Upper lobe of right lung (tissue), 1 donor: Measurements from ENCODE around the gene EIF4E. TPM values are rescaled to one million over a fixed set of nuclear protein-coding genes. Genes with fewer than 3 reads are reported as not detected.

Experiments used
- ATAC-seq: fragments of 200-7000 bp; cut with Tn5 transposase; one replicate; pipeline ENCODE4 v1.9.1; 2020; ENCODE audit warnings: mild to moderate bottlenecking, moderate library complexity
- DNase-seq: peaks from one replicate; pipeline ENCODE4 v3.0.0-alpha.2; 2020
- H3K27ac ChIP-seq: fragments of 200-600 bp; one replicate; pipeline ENCODE4 v1.8.0; 2022
- H3K27me3 ChIP-seq: fragments of 200-600 bp; one replicate; pipeline ENCODE4 v1.8.0; 2022; ENCODE audit warnings: mild to moderate bottlenecking
- H3K36me3 ChIP-seq: fragments of 200-600 bp; one replicate; pipeline ENCODE4 v1.8.0; 2022
- H3K4me1 ChIP-seq: fragments of 200-600 bp; one replicate; pipeline ENCODE4 v1.8.0; 2022
- H3K4me3 ChIP-seq: fragments of 200-600 bp; one replicate; pipeline ENCODE4 v1.8.0; 2022; ENCODE audit warnings: mild to moderate bottlenecking
- H3K9me3 ChIP-seq: fragments of 200-600 bp; one replicate; pipeline ENCODE4 v1.8.0; 2022
- CTCF ChIP-seq: fragments of 200-600 bp; IDR thresholded peaks from one replicate; pipeline ENCODE4 v1.8.0; 2022; ENCODE audit warnings: antibody characterized with exemption
- intact Hi-C: fragments of 100-400 bp; cut with DNase I; formaldehyde crosslinking; loops from one replicate; pipeline ENCODE4 v1.11.0; 2022
- total RNA-seq: library from RNA; stranded (reverse); fragmentation: NEBNext Ultra II Directional; extraction: Animal tissue kit (Norgen Biotek cat#: 25700); gene quantifications from one replicate; pipeline ENCODE4 v1.2.1, GENCODE V29; 2021
- donor health status: DM: no; HTN: yes; CAD: no; lungs with severe emphysema.

Gene EIF4E
- total RNA-seq, 1 donor from 2014 or later: 58.6 TPM

DNA sequence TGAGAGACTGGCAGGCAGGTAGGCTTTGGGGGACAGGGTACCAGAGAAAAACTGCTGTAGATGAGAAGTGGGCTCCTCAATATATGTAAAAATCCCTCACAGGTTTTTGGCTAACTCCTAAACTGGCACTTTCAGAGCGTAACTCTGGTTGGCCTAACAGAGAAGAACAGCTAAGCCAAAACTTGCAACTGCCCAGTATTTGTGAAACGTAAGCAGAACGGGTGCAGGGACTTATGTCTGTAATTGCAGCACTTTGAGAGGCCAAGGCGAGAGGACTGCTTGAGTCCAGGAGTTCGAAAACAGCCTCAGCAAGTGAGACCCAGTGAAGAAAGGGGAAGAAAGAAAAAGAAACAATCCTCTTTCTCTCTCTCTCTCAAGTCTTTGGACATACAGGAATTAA is 25.0 kb downstream of the EIF4E start:
- no peak for TF ChIP-seq CTCF
- DNase-seq: no peak
- Histone ChIP-seq H3K27me3 (no peaks in the 10 kb centered on the region), H3K27ac (no peak overlapping the region), H3K36me3 (peaks cover 13% of the 10 kb centered on the region), H3K9me3 (no peaks in the 10 kb centered on the region), H3K4me3 (no peak overlapping the region), H3K4me1 (peaks cover 5% of the 10 kb centered on the region)
- ATAC-seq: no peak
- intact Hi-C loops: no loop called here

GRCh38 chr4:98903561-98903960 is 25.4 kb downstream of the EIF4E start:
- TF ChIP-seq CTCF: no peak
- peaks cover 13% of the 10 kb centered on the region for H3K36me3 ChIP-seq
- intact Hi-C loops: no loop called here
- no peaks in the 10 kb centered on the region for H3K9me3 ChIP-seq
- H3K27me3 ChIP-seq: no peaks in the 10 kb centered on the region
- ATAC-seq (no peak), DNase-seq (no peak)
- H3K27ac ChIP-seq: no peak overlapping the region
- no peak overlapping the region for H3K4me3 ChIP-seq
- H3K4me1 ChIP-seq: peaks cover 5% of the 10 kb centered on the region

DNA sequence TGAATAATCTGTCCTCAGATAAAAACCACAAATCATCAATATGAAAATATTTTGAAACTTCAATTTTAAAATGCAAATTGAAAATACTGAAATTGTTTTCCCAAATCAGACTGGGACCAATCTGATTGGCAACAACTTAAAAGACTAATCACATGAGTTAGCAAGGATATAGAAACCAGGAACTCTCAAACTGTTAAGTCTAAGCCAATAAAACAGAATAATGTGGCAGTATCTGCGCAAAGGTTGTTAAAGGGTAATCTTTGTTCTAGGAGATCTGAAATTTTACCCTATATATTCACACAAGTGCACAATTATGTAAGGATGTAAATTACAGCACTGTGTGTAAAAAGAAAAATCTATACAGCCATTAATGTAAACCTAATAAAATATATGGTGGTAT is 29.7 kb downstream of the EIF4E start:
- Histone ChIP-seq H3K27ac (no peak overlapping the region), H3K36me3 (peaks cover 30% of the 10 kb centered on the region), H3K4me1 (no peaks in the 10 kb centered on the region), H3K27me3 (no peaks in the 10 kb centered on the region), H3K4me3 (no peak overlapping the region), H3K9me3 (no peaks in the 10 kb centered on the region)
- TF ChIP-seq CTCF: no peak
- intact Hi-C loops: no loop called here
- DNase-seq (no peak), ATAC-seq (no peak)

- Histone ChIP-seq H3K27me3 (no peaks in the 10 kb centered on the region), H3K4me1 (no peaks in the 10 kb centered on the region), H3K4me3 (no peak overlapping the region), H3K9me3 (no peaks in the 10 kb centered on the region), H3K27ac (no peak overlapping the region), H3K36me3 (peaks cover 43% of the 10 kb centered on the region)
- no peak for ATAC-seq
- intact Hi-C loops: no loop called here
- TF ChIP-seq CTCF: no peak
- DNase-seq: no peak
Observed at GRCh38 chr4:98891478-98892337, 37.2 kb downstream of the EIF4E start.

DNA sequence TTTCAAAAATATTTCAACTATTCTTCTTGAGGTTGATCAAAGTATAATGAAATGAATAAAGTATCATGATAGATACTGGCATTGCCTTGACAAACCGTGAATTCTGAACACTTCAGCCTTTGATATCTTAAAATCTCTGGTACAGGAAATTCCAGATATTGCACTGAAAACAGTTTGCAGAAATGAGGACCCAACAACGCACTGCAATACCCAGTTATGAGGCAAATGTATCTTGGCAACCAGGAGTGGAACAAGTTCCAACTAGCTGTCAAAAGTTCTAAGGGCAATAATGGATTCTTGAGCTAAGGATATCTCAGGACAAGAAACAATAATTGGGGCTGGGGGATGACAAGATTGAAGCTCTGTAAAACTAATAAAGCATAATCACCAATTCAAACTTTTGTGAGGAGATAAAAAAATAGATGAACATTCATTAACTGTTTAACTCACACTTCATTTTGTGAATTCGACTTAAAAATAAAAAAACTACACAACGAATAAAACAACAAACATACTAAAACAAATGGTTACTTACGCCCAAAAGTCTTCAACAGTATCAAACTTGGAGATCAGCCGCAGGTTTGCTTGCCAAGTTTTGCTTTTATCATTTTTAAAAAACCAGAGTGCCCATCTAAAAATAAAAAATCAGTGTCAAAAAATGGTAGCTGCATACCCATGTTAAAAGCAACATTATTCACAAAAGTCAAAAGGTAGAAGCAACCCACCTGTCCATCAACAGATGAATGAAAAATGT is 38.1 kb downstream of the EIF4E start:
- peaks cover 51% of the 10 kb centered on the region for H3K36me3 ChIP-seq
- intact Hi-C loops: no loop called here
- no peak for DNase-seq
- H3K4me3 ChIP-seq: no peak overlapping the region
- H3K27ac ChIP-seq: no peak overlapping the region
- TF ChIP-seq CTCF: no peak
- no peak for ATAC-seq
- H3K27me3 ChIP-seq: no peaks in the 10 kb centered on the region
- no peaks in the 10 kb centered on the region for H3K4me1 ChIP-seq
- no peaks in the 10 kb centered on the region for H3K9me3 ChIP-seq
